Liver (tissue), 9 donors: ENCODE data around the gene ERC2. TPM values are rescaled to one million over a fixed set of nuclear protein-coding genes. Genes with fewer than 3 reads are reported as not detected.

Experiments
- DNase-seq: peaks from one replicate; pipeline ENCODE4 v3.0.0-alpha.2; 2017; ENCODE audit warnings: low spot score
- H3K27ac ChIP-seq, 2 donors: one replicate each; pipeline ENCODE4 v1.7.0; 2013; ENCODE audit warnings: inconsistent platforms in 2 of 2, low read length in 2 of 2, control low read depth in 1 of 2, low read depth in 1 of 2, mild to moderate bottlenecking in 1 of 2
- H3K27me3 ChIP-seq, 4 donors: one replicate each; pipeline versions ENCODE4 v1.6.1 to v1.7.0; 2013; ENCODE audit warnings: low read length in 3 of 4, inconsistent platforms in 1 of 4, mild to moderate bottlenecking in 1 of 4, moderate library complexity in 1 of 4; ENCODE audit not compliant: control insufficient read depth in 4 of 4, insufficient read depth in 4 of 4
- H3K36me3 ChIP-seq, 4 donors: one replicate each; pipeline versions ENCODE4 v1.6.1 to v1.7.0; 2013; ENCODE audit warnings: low read length in 3 of 4, mild to moderate bottlenecking in 3 of 4, low read depth in 1 of 4, moderate library complexity in 1 of 4; ENCODE audit not compliant: control insufficient read depth in 4 of 4, insufficient read depth in 3 of 4
- H3K4me1 ChIP-seq, 4 donors: one replicate each; pipeline versions ENCODE4 v1.6.1 to v1.7.0; 2013; ENCODE audit warnings: low read length in 3 of 4, mild to moderate bottlenecking in 3 of 4, moderate library complexity in 1 of 4; ENCODE audit not compliant: control insufficient read depth in 4 of 4, insufficient read depth in 4 of 4
- H3K4me3 ChIP-seq, 3 donors: one replicate each; pipeline versions ENCODE4 v1.6.1 to v1.7.0; 2013; ENCODE audit warnings: low read length in 3 of 3, control low read depth in 1 of 3, low read depth in 1 of 3, mild to moderate bottlenecking in 1 of 3
- H3K9ac ChIP-seq, 2 donors: one replicate each; pipeline ENCODE4 v1.7.0; 2013; ENCODE audit warnings: low read length in 2 of 2, mild to moderate bottlenecking in 2 of 2, moderate library complexity in 2 of 2, control low read depth in 1 of 2, low read depth in 1 of 2
- H3K9me3 ChIP-seq, 4 donors: one replicate each; pipeline versions ENCODE4 v1.6.1 to v1.7.0; 2013; ENCODE audit warnings: low read length in 3 of 4; ENCODE audit not compliant: control insufficient read depth in 4 of 4
- EGR1 ChIP-seq, 2 donors: IDR thresholded peaks; 2 replicates each; pipeline ENCODE4 v1.6.1; 2016 to 2018; ENCODE audit warnings: antibody characterized with exemption in 2 of 2, low read depth in 2 of 2
- FOXA1 ChIP-seq: IDR thresholded peaks from 2 replicates; pipeline ENCODE4 v1.6.1; 2016; ENCODE audit warnings: antibody characterized with exemption
- FOXA2 ChIP-seq: IDR thresholded peaks from 2 replicates; pipeline ENCODE4 v1.6.1; 2016; ENCODE audit warnings: antibody characterized with exemption
- GABPA ChIP-seq, 2 donors: IDR thresholded peaks in 1 of 2; conservative IDR thresholded peaks in 1 of 2; 2 replicates each; pipeline ENCODE4 v1.6.1; 2016; ENCODE audit warnings: antibody characterized with exemption in 2 of 2, mild to moderate bottlenecking in 1 of 2, moderate library complexity in 1 of 2
- JUND ChIP-seq, 2 donors: IDR thresholded peaks; 2 replicates each; pipeline ENCODE4 v1.6.1; 2016; ENCODE audit warnings: antibody characterized with exemption in 2 of 2
- NR2F2 ChIP-seq: IDR thresholded peaks from 2 replicates; pipeline ENCODE4 v1.6.1; 2016; ENCODE audit warnings: antibody characterized with exemption
- RAD21 ChIP-seq, 2 donors: IDR thresholded peaks; 2 replicates each; pipeline ENCODE4 v1.6.1; 2016; ENCODE audit warnings: antibody characterized with exemption in 2 of 2, mild to moderate bottlenecking in 2 of 2
- REST ChIP-seq: IDR thresholded peaks from 2 replicates; pipeline ENCODE4 v1.6.1; 2016; ENCODE audit warnings: antibody characterized with exemption, mild to moderate bottlenecking
- RXRA ChIP-seq, 2 donors: IDR thresholded peaks; 2 replicates each; pipeline ENCODE4 v1.6.1; 2017 to 2018; ENCODE audit warnings: antibody characterized with exemption in 2 of 2, mild to moderate bottlenecking in 1 of 2
- SP1 ChIP-seq: IDR thresholded peaks from 2 replicates; pipeline ENCODE4 v1.6.1; 2018; ENCODE audit warnings: antibody characterized with exemption, mild to moderate bottlenecking
- TAF1 ChIP-seq: conservative IDR thresholded peaks from 2 replicates; pipeline ENCODE4 v1.6.1; 2016; ENCODE audit warnings: antibody characterized with exemption, mild to moderate bottlenecking
- YY1 ChIP-seq: IDR thresholded peaks from 2 replicates; pipeline ENCODE4 v1.6.1; 2016; ENCODE audit warnings: antibody characterized with exemption, mild to moderate bottlenecking
- WGBS: extraction: QIAGEN DNeasy Blood & Tissue Kit; methylation state at CpG from one replicate; pipeline ENCODE4 v1.1.7; 2013; 5-methylcytosine and 5-hydroxymethylcytosine counted together
- polyA plus RNA-seq, 2 donors: library from polyadenylated mRNA; stranded (reverse) in 1 of 2; unstranded in 1 of 2; fragments of 200-250 nt in 1 of 2; fragments of >200 nt in 1 of 2; fragmentation: Nextera tagmentation in 1 of 2; extraction: Ambion mirVana in 1 of 2; gene quantifications; one replicate each; pipeline versions ENCODE4 v1.2.1 to v1.2.3, GENCODE V29; 2013 to 2015
- total RNA-seq, 2 donors: library from RNA; depleted of rRNA; stranded (reverse); fragments of >200 nt; gene quantifications; one replicate each; pipeline ENCODE4 v1.2.3, GENCODE V29; 2014
- TF ChIP-seq, protein P1 (sequence below): fragments of 150-350 bp; IDR thresholded peaks from 2 replicates; pipeline ENCODE4 v1.5.1; 2017; ENCODE audit warnings: improper control_type of control experiment, low read depth, low read length; ENCODE audit not compliant: missing input control
- TF ChIP-seq, protein P2 (sequence below): IDR thresholded peaks from 2 replicates; pipeline ENCODE4 v1.6.1; 2016; ENCODE audit warnings: antibody characterized with exemption
- TF ChIP-seq, protein P3 (sequence below): IDR thresholded peaks from 2 replicates; pipeline ENCODE4 v1.6.1; 2016; ENCODE audit warnings: antibody characterized with exemption
- donor health status: healthy.
- donor health status: healthy.
- donor health status: healthy.
- donor health status: healthy.
- donor health status: healthy.

The ERC2 gene
- total and polyA plus RNA-seq, 4 donors = 0.14 to 0.25 TPM; not detected in 2

DNA sequence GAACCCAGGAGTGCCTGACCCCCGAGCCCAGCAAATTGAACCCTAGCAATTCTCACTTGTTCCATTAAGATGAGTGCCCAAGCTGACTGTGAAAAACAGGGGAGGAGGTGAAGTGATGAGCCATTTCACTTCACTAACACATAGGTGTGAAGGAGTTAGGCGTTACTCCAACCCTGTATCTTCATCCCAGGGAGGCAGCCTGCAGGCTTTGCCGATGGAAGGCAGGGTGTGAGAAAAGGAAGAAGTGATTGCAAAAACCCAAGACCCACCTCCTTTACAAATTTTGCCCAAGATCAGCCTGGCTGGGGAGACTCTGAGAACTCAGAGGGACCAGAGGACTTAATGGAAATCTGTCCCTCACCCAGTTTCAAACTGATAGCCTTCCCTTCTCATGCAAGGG, 851.5 kb downstream of the ERC2 start (continued):
- TF ChIP-seq, protein P1, sequence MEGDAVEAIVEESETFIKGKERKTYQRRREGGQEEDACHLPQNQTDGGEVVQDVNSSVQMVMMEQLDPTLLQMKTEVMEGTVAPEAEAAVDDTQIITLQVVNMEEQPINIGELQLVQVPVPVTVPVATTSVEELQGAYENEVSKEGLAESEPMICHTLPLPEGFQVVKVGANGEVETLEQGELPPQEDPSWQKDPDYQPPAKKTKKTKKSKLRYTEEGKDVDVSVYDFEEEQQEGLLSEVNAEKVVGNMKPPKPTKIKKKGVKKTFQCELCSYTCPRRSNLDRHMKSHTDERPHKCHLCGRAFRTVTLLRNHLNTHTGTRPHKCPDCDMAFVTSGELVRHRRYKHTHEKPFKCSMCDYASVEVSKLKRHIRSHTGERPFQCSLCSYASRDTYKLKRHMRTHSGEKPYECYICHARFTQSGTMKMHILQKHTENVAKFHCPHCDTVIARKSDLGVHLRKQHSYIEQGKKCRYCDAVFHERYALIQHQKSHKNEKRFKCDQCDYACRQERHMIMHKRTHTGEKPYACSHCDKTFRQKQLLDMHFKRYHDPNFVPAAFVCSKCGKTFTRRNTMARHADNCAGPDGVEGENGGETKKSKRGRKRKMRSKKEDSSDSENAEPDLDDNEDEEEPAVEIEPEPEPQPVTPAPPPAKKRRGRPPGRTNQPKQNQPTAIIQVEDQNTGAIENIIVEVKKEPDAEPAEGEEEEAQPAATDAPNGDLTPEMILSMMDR = no peak

DNA sequence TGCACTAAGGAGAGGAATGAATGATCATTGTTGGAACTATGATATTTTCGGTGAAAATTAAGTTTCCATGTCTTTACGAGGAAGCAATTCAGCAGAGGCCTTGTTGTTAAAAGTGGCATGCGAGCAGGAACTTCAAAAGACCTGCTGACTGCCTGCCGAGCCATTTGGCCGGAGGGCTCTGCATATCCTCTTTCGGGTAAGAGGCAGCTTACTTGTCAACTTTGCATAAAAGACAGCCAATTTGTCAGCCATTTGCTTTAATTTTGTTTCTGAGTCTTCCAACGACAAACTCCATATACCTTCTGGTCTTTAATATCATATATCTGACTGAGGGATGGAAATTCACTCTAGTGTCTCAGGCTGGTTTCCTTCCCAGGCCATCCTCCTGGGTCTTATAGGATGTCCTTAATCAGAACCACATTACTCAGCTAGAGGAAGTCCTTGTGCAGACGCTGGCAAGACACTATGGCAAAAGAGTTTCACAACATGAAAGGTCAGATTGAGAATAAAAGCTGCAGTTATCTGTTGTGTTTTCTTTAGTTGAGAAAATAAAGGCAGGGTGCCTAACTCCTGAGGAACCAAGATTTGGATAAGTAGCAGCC, 852.5 kb downstream of the ERC2 start:
- DNase-seq = no peak
- Histone ChIP-seq H3K27ac (no peak overlapping the region), H3K27me3 (no peaks in the 10 kb centered on the region), H3K9me3 (no peaks in the 10 kb centered on the region), H3K4me3 (no peak overlapping the region), H3K36me3 (no peaks in the 10 kb centered on the region), H3K4me1 (no peaks in the 10 kb centered on the region), H3K9ac (no peak overlapping the region)
- TF ChIP-seq, protein P2, sequence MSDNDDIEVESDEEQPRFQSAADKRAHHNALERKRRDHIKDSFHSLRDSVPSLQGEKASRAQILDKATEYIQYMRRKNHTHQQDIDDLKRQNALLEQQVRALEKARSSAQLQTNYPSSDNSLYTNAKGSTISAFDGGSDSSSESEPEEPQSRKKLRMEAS = no peak
- TF ChIP-seq FOXA2 = no peak
- no peak for TF ChIP-seq SP1
- TF ChIP-seq, protein P1 = no peak
- no peak for TF ChIP-seq RXRA (IDR thresholded peaks at IDR 0.05)
- WGBS = 81% methylated on average over 8 of the region's 8 CpGs

DNA sequence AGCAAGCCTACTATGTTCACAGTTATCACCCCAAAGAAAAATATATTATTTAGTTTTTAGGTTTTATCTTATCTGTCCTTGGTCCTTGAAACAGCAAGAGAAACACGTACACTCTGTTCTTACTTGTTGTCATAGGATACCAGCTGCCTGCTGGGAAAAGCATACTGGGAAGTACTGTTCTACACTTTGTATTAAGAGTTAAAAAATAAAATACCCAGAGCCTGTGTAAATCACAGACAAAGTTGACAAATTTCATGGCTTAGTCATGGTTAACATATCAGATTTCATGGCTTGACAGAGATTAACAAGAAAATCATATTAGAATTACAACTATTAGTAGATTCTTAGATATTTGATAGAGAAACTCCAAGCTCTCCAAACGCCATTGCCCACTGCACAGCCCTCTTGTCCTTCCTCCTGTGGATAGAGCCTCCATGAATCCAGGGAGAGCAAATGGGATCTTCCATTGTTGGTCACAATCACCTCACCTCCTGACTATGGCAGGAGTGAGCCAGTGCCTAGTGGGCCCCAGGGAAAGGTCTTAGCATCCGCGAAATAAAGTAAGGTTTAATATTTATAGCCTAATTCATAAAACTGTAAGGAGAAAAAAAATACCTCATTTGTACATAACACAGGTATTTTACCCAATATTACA, 853.1 kb downstream of the ERC2 start:
- H3K36me3 ChIP-seq = no peaks in the 10 kb centered on the region
- no peaks in the 10 kb centered on the region for H3K27me3 ChIP-seq
- no peak overlapping the region for H3K9ac ChIP-seq
- H3K4me3 ChIP-seq = no peak overlapping the region
- no peak overlapping the region for H3K27ac ChIP-seq
- H3K9me3 ChIP-seq = no peaks in the 10 kb centered on the region
- DNase-seq = no peak
- no peaks in the 10 kb centered on the region for H3K4me1 ChIP-seq
- 80% methylated on average over 4 of the region's 4 CpGs for WGBS
- TF ChIP-seq, protein P3, sequence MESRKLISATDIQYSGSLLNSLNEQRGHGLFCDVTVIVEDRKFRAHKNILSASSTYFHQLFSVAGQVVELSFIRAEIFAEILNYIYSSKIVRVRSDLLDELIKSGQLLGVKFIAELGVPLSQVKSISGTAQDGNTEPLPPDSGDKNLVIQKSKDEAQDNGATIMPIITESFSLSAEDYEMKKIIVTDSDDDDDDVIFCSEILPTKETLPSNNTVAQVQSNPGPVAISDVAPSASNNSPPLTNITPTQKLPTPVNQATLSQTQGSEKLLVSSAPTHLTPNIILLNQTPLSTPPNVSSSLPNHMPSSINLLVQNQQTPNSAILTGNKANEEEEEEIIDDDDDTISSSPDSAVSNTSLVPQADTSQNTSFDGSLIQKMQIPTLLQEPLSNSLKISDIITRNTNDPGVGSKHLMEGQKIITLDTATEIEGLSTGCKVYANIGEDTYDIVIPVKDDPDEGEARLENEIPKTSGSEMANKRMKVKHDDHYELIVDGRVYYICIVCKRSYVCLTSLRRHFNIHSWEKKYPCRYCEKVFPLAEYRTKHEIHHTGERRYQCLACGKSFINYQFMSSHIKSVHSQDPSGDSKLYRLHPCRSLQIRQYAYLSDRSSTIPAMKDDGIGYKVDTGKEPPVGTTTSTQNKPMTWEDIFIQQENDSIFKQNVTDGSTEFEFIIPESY = no peak
- TF ChIP-seq, protein P2 = no peak
- no peak for TF ChIP-seq EGR1 (IDR thresholded peaks at IDR 0.05; ENCODE audit: low read depth in 2 of 2)
- TF ChIP-seq, protein P1 = no peak
- no peak for TF ChIP-seq GABPA (IDR thresholded peaks at IDR 0.05 in 1 of 2, conservative IDR thresholded peaks at IDR 0.05 in 1 of 2)
- TF ChIP-seq JUND (IDR thresholded peaks at IDR 0.05) = no peak
- TF ChIP-seq REST = no peak
- no peak for TF ChIP-seq FOXA2
- no peak for TF ChIP-seq RAD21 (IDR thresholded peaks at IDR 0.05)
- TF ChIP-seq FOXA1 = no peak
- no peak for TF ChIP-seq TAF1
- TF ChIP-seq SP1 = no peak
- TF ChIP-seq RXRA (IDR thresholded peaks at IDR 0.05) = no peak
- TF ChIP-seq YY1 = no peak
- TF ChIP-seq NR2F2 = no peak
